ENCODE data around the gene HJURP. TPM values are rescaled to one million over a fixed set of nuclear protein-coding genes. Genes with fewer than 3 reads are reported as not detected.
A peak's percentile ranks its signal among the peaks of the same experiment; 100 is the strongest.

The HJURP gene
- total RNA-seq, 4 donors from 2014 or later, result 1.2 to 4.4 (median 3.5) TPM

DNA sequence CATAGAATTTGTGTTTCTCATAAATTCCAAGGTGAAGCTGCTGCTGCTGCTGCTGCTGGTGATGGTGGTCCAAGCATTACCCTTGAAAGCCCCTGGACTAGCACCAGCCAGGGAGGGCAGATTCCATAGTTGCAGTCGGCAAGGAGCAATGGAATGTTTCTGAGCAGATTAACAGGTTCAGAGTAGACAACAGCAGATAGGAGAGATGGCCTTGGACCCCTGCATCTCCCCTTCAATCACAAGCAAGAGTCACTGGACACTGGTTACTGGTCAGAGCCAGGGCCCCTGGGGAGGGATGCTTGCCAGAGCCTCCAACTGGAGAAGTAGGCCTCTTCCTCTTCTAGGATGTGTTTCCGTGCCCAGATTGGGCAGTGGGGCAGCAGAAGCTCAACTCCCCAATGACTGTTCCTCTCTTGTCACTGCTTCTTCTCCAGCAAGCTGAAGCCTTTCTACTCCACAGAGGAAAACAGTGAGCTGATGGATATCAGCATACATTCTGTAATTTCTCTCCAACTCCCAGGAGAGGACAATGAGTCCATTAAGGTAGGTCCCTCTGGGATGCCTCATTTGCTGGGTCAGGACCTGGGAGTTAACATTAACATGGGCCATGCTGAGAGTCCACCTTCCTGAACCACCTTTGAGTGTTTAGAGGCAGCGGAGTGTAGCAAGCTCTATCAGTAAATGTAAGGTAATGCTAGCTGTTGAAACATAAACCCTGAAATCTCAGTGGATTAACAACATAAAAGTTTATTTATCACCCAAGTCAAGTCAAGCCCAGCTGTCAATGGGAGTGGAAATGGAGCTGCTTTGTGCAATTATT is 40.9 kb downstream of the HJURP start:
- no peak for TF ChIP-seq POLR2A (IDR thresholded peaks at IDR 0.05)
- peak in 1 of 2 donors; percentile 60 for DNase-seq (ENCODE audit: low spot score in 2 of 2)
- WGBS, 2 donors, result 83 to 90% methylated on average over 3 of the region's 3 CpGs
- no peak overlapping the region for H3K4me3 ChIP-seq (ENCODE audit: low read depth, poor library complexity, severe bottlenecking)
- intact Hi-C loops (cut with DNase I; ENCODE audit: low total_unique reads), result no loop called here

DNA sequence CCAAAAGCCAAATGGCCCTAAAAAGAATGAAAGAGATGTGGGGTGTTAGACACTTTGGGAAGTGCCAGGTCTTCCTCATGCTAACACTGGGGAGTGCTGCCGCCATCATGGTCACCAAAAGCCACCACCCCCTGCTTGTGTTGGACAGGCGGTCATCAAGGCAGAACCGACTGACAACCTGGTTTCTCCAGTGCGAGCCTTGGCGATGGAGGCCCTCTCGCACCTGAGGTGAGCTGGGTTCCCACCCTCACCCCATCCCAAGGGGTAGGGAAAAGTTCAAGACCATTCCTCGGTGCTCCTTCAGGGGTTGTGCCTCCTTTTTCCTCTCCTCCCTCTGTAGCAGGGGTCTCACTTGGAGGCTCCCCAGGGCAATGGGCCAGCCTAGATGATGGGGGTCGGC is 42.6 kb downstream of the HJURP start:
- TF ChIP-seq, protein P1, sequence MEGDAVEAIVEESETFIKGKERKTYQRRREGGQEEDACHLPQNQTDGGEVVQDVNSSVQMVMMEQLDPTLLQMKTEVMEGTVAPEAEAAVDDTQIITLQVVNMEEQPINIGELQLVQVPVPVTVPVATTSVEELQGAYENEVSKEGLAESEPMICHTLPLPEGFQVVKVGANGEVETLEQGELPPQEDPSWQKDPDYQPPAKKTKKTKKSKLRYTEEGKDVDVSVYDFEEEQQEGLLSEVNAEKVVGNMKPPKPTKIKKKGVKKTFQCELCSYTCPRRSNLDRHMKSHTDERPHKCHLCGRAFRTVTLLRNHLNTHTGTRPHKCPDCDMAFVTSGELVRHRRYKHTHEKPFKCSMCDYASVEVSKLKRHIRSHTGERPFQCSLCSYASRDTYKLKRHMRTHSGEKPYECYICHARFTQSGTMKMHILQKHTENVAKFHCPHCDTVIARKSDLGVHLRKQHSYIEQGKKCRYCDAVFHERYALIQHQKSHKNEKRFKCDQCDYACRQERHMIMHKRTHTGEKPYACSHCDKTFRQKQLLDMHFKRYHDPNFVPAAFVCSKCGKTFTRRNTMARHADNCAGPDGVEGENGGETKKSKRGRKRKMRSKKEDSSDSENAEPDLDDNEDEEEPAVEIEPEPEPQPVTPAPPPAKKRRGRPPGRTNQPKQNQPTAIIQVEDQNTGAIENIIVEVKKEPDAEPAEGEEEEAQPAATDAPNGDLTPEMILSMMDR (IDR thresholded peaks at IDR 0.05), result no peak
- TF ChIP-seq POLR2A (IDR thresholded peaks at IDR 0.05), result no peak
- peak in 1 of 2 donors; percentile 31 for DNase-seq (ENCODE audit: low spot score in 2 of 2)
- no peak overlapping the region for H3K4me3 ChIP-seq (ENCODE audit: low read depth, poor library complexity, severe bottlenecking)
- 90 to 92% methylated on average over 8 of the region's 8 CpGs for WGBS, 2 donors
- intact Hi-C loops (cut with DNase I; ENCODE audit: low total_unique reads), result no loop called here

DNA sequence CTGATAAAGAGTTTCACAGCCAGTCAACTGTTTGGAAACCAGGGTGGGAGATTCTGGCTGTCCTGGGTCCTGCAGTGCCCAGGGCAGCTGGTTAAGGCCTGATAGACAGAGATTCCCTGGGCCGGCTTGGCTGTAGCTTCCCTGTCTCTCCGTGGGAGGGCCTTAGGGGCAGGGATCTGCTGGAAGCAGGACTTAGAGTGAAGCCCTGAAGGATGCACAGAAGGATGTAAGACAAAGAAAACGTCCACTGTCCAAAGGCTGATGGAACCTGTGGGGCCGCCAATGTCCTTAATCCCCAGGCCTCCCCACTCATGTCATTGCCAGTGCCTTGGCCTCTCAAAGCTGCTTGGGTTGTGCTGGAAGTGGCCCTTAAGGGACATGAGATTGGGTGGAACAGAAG is 43.2 kb downstream of the HJURP start:
- intact Hi-C loops (cut with DNase I; ENCODE audit: low total_unique reads), result no loop called here
- H3K4me3 ChIP-seq (ENCODE audit: low read depth, poor library complexity, severe bottlenecking), result no peak overlapping the region
- WGBS, 2 donors, result 83% methylated on average over 4 of the region's 4 CpGs
- no peak for DNase-seq (ENCODE audit: low spot score in 2 of 2)
- TF ChIP-seq POLR2A (IDR thresholded peaks at IDR 0.05), result no peak
- TF ChIP-seq, protein P1 (IDR thresholded peaks at IDR 0.05), result no peak

DNA sequence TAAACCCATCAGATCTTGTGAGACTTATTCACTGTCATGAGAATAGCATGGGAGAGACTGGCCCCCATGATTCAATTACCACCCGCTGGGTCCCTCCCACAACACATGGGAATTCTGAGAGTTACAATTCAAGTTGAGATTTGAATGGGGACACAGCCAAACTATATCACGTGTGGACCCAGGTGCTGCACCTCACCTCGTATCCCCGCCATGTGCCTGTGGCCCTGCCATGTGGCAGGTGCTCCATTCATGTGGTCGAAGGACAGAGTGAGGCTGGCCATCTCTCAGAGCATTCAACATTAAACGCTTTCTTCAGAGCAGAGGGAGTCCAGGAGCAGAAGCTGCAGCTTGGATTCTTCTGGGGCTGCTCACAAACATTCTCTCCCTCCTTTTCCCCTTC is 44.0 kb downstream of the HJURP start:
- intact Hi-C loops (cut with DNase I; ENCODE audit: low total_unique reads), result no loop called here

DNA sequence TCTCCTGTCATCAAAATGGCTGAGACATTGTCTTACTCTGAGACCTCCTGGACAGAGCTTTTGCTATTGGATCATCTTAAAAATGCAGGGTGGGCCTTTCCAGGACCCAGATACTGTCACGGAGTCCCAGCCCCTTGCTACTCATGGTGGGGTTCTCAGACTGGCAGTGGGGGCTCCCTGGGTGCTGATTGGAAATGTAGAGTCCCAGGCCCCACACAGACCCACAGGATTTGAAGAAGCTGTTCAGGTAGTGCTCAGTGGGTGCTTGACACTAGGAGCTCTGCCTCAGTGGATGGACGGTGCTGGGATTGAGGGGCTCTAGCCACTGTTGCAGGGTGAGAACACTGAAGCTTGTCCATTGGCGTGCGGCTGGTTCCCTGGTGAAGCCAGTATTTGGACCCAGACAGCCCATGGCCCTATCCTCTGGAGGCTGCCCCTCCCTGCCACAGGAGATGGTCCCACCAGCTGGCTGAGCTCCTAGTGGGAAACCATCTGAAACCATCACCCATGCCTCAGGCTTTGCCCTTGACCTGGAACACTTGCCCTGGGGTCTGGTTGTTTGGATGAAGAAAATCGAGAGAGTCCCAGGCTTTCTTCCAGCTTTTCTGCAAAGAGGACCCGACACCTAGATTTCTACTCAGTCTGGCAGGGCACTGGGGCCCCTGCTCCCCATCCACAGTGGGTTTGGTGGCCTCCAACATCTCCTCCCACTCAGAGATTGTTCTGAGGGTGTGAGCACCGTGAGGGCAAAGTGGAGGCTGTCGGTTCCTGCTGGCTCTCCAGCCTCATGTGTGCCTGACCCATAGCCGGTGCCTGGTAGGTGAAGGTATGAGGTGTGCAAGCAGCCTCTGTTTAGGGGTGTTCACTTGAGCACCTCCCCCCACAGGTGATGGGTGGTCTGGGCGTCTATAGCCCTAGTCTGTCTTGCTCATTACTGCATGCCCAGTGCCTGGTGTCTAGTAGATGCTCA is 46.1 kb downstream of the HJURP start:
- TF ChIP-seq, protein P1 (IDR thresholded peaks at IDR 0.05), result no peak
- TF ChIP-seq POLR2A (IDR thresholded peaks at IDR 0.05), result no peak
- H3K4me3 ChIP-seq (ENCODE audit: low read depth, poor library complexity, severe bottlenecking), result no peak overlapping the region
- peak in 1 of 2 donors; percentile 80 for DNase-seq (ENCODE audit: low spot score in 2 of 2)
- intact Hi-C loops (cut with DNase I; ENCODE audit: low total_unique reads), result no loop called here
- WGBS, 2 donors, result 76 to 79% methylated on average over 10 of the region's 10 CpGs

More for the DNA sequence above, 44.0 kb downstream of the HJURP start:
- WGBS, 2 donors, result 75 to 87% methylated on average over 6 of the region's 6 CpGs
- no peak for DNase-seq (ENCODE audit: low spot score in 2 of 2)
- H3K4me3 ChIP-seq (ENCODE audit: low read depth, poor library complexity, severe bottlenecking), result no peak overlapping the region
- TF ChIP-seq, protein P1 (IDR thresholded peaks at IDR 0.05), result no peak
- TF ChIP-seq POLR2A (IDR thresholded peaks at IDR 0.05), result no peak
